OCI-LY7 (cell line): ENCODE measurements around the gene FMNL1.

ENCODE experiments used
- EZH2phosphoT487 ChIP-seq: fragments of 200-600 bp; sonication (generic); IDR thresholded peaks from 2 replicates; pipeline ENCODE4 v1.6.1; 2018; ENCODE audit warnings: low read depth, borderline replicate concordance, mild to moderate bottlenecking, mixed run types, antibody characterized with exemption, low read length, moderate library complexity, mixed read lengths
- TF ChIP-seq, protein P1 (sequence below): fragments of 200-600 bp; sonication (generic); conservative IDR thresholded peaks from 2 replicates; pipeline ENCODE4 v1.5.1; 2014; ENCODE audit warnings: mild to moderate bottlenecking, antibody characterized with exemption, low read length, moderate library complexity, mixed read lengths

GRCh38 chr17:45232514-45233422 is 11.1 kb downstream of the FMNL1 start:
- TF ChIP-seq, protein P1, sequence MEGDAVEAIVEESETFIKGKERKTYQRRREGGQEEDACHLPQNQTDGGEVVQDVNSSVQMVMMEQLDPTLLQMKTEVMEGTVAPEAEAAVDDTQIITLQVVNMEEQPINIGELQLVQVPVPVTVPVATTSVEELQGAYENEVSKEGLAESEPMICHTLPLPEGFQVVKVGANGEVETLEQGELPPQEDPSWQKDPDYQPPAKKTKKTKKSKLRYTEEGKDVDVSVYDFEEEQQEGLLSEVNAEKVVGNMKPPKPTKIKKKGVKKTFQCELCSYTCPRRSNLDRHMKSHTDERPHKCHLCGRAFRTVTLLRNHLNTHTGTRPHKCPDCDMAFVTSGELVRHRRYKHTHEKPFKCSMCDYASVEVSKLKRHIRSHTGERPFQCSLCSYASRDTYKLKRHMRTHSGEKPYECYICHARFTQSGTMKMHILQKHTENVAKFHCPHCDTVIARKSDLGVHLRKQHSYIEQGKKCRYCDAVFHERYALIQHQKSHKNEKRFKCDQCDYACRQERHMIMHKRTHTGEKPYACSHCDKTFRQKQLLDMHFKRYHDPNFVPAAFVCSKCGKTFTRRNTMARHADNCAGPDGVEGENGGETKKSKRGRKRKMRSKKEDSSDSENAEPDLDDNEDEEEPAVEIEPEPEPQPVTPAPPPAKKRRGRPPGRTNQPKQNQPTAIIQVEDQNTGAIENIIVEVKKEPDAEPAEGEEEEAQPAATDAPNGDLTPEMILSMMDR, result no peak
- no peak for TF ChIP-seq EZH2phosphoT487
